Measurements from ENCODE around the gene RNF144A.

Gene RNF144A

GRCh38 chr2:6948677-6949351 is 31.6 kb downstream of the RNF144A start:
- no peak for DNase-seq (ENCODE audit: low spot score)

GRCh38 chr2:6951046-6951445 is 33.8 kb downstream of the RNF144A start:
- DNase-seq (ENCODE audit: low spot score): no peak

GRCh38 chr2:6952101-6952500 is 34.9 kb downstream of the RNF144A start:
- no peak for DNase-seq (ENCODE audit: low spot score)

GRCh38 chr2:6954586-6954985 is 37.4 kb downstream of the RNF144A start:
- no peak for DNase-seq (ENCODE audit: low spot score)

- DNase-seq (ENCODE audit: low spot score): no peak
These were observed 38.4 kb downstream of the RNF144A start for GRCh38 chr2:6955511-6956136.

- no peak for DNase-seq (ENCODE audit: low spot score)
These were observed 39.4 kb downstream of the RNF144A start for GRCh38 chr2:6956566-6956965.

- no peak for DNase-seq (ENCODE audit: low spot score)
These were observed 40.0 kb downstream of the RNF144A start for GRCh38 chr2:6957031-6957714.

GRCh38 chr2:6957910-6958615 is 40.9 kb downstream of the RNF144A start:
- no peak for DNase-seq (ENCODE audit: low spot score)

GRCh38 chr2:6958616-6959235 is 41.5 kb downstream of the RNF144A start:
- DNase-seq (ENCODE audit: low spot score): no peak

- no peak for DNase-seq (ENCODE audit: low spot score)
These were observed 42.5 kb downstream of the RNF144A start for GRCh38 chr2:6959751-6960150.

GRCh38 chr2:6960659-6961058 is 43.4 kb downstream of the RNF144A start:
- DNase-seq (ENCODE audit: low spot score): no peak

GRCh38 chr2:6963727-6964126 is 46.5 kb downstream of the RNF144A start:
- DNase-seq (ENCODE audit: low spot score): no peak

GRCh38 chr2:6965071-6965795 is 48.0 kb downstream of the RNF144A start:
- DNase-seq (ENCODE audit: low spot score): no peak

- no peak for DNase-seq (ENCODE audit: low spot score)
These were observed 49.3 kb downstream of the RNF144A start for GRCh38 chr2:6966446-6966940.

GRCh38 chr2:6967301-6967700 is 50.1 kb downstream of the RNF144A start:
- no peak for DNase-seq (ENCODE audit: low spot score)

GRCh38 chr2:6968319-6969100 is 51.3 kb downstream of the RNF144A start:
- DNase-seq (ENCODE audit: low spot score): no peak

- DNase-seq (ENCODE audit: low spot score): no peak
These were observed 53.3 kb downstream of the RNF144A start for GRCh38 chr2:6970551-6970950.

- DNase-seq (ENCODE audit: low spot score): no peak
These were observed 53.8 kb downstream of the RNF144A start for GRCh38 chr2:6970976-6971480.

GRCh38 chr2:6971502-6971901 is 54.3 kb downstream of the RNF144A start:
- DNase-seq (ENCODE audit: low spot score): no peak

GRCh38 chr2:6972067-6972710 is 55.0 kb downstream of the RNF144A start:
- no peak for DNase-seq (ENCODE audit: low spot score)
